ENCODE data around the gene CA5B.
"Not testable (repeated sequence)": the region's sequence is repeated elsewhere in the genome, so short reads cannot be mapped to it uniquely, and the experiment has no call there.

Gene CA5B, protein sequence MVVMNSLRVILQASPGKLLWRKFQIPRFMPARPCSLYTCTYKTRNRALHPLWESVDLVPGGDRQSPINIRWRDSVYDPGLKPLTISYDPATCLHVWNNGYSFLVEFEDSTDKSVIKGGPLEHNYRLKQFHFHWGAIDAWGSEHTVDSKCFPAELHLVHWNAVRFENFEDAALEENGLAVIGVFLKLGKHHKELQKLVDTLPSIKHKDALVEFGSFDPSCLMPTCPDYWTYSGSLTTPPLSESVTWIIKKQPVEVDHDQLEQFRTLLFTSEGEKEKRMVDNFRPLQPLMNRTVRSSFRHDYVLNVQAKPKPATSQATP

DNA sequence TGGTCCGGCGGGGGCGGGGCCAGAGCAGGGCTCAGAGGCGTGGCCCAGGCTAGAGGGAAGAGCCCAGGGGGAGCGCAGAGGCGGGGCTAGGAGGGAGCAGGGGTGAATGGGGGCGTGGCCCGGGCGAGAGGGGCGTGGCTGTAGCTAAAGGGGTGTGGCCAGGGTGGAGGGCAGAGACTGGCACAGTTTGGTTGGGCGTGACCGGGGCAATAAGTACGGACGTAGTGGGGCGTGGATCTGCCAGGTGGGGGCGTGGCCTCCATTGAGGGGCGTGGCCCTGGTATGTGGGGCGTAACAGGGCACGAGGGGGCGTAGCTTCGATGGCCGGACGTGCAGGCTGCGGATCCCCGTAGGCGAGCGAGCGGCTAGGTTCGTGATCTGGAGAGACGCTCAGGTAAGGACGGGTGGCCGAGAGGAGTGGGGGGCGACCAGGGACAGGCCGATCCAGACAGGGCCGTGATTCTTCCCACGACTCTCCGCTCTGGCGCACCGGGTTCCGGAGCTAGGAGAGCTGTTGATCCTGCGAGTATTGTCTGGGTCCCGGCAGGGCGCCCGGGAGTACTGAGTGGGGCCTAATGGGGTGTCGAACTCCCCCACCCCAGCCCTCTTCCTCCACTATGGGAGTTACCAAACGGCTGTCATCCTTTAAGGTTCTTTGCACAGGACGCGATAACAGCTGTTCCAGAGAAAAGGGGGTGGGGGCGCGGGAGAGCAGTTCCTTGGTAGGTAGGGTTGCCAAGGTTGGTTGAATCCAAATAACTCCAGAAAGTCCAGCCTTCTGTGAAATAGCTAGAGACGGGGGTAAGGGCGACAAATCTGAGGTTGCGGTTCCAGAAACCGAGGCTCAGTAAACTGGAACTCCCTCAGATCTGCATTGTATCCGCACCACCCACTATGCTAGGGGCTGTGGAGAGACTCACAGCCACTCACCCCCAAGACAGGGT is at the start of gene CA5B:
Gene CA5B (plus strand): TSS at position 312 of the 944 bp plus-strand sequence. CDS start 11,754 bp downstream, outside the sequence.
- DNase-seq, result peak; percentile 84
- H3K27ac ChIP-seq, result no peak within 1 kb of the TSS
- H3K36me3 ChIP-seq (replicated peaks), result no peaks in the 10 kb centered on the region
- in situ Hi-C loops (cut with HindIII; ENCODE audit: low pct_ligation_motif_present, low sequenced_read_pairs), result no loop called here
- no peaks in the 10 kb centered on the region for H3K27me3 ChIP-seq (replicated peaks)
- peak within 1 kb of the TSS; percentile 62 for H3K4me3 ChIP-seq (ENCODE audit: low read depth, low read length)
- TF ChIP-seq, protein P1, sequence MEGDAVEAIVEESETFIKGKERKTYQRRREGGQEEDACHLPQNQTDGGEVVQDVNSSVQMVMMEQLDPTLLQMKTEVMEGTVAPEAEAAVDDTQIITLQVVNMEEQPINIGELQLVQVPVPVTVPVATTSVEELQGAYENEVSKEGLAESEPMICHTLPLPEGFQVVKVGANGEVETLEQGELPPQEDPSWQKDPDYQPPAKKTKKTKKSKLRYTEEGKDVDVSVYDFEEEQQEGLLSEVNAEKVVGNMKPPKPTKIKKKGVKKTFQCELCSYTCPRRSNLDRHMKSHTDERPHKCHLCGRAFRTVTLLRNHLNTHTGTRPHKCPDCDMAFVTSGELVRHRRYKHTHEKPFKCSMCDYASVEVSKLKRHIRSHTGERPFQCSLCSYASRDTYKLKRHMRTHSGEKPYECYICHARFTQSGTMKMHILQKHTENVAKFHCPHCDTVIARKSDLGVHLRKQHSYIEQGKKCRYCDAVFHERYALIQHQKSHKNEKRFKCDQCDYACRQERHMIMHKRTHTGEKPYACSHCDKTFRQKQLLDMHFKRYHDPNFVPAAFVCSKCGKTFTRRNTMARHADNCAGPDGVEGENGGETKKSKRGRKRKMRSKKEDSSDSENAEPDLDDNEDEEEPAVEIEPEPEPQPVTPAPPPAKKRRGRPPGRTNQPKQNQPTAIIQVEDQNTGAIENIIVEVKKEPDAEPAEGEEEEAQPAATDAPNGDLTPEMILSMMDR (IDR thresholded peaks at IDR 0.05; ENCODE audit: low read depth, low read length, missing control alignments), result no peak

DNA sequence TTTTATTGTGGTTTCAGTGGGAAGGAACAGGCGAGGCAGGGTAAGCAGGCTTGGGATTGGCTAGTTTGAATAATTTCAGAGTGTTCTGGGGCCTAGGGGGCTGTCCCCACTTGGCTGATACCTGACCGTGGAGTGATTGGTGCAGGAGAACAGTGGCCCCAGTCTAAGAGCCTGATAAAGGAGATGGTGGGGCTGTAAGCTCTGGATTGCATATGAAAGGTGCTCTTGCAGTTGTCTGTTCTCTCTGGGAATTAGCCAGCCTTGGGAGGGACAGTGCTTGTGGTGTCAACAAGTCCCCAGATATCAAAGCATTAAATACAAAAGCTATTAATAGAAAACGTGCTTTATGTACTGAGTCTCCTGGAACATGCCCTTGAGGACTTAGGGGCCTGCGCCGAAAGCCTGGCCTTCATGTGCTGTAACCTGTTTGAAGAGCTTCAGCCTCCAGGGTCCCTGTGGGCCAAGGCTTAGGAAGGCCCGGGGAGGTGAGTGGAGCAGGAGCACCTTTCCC is 43.1 kb upstream of the CA5B start:
- Histone ChIP-seq H3K36me3 (replicated peaks) (peaks cover 7% of the 10 kb centered on the region), H3K27me3 (replicated peaks) (no peaks in the 10 kb centered on the region), H3K4me3 (ENCODE audit: low read depth, low read length) (no peak overlapping the region), H3K27ac (no peak overlapping the region)
- DNase-seq, result no peak
- TF ChIP-seq, protein P1 (IDR thresholded peaks at IDR 0.05; ENCODE audit: low read depth, low read length, missing control alignments), result no peak
- in situ Hi-C loops (cut with HindIII; ENCODE audit: low pct_ligation_motif_present, low sequenced_read_pairs), result no loop called here

DNA sequence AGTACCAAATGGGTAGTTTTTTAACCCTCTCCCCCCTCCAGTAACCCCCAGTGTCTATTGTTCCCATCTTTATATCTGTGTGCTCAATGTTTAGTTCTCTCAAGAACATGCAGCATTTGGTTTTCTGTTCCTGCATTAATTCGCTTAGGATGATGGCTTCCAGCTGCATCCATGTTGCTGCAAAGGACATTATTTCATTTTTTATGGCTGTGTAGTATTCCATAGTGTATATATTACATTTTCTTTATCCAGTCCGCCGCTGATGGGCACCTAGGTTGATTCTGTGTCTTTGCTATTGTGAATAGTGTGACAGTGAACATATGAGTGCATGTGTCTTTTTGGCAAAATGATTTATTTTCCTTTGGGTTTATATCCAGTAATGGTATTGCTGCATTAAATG is 41.6 kb upstream of the CA5B start:
- in situ Hi-C loops (cut with HindIII; ENCODE audit: low pct_ligation_motif_present, low sequenced_read_pairs), result no loop called here
- TF ChIP-seq, protein P1 (IDR thresholded peaks at IDR 0.05; ENCODE audit: low read depth, low read length, missing control alignments), result no peak
- H3K36me3 ChIP-seq (replicated peaks), result peaks cover 7% of the 10 kb centered on the region

DNA sequence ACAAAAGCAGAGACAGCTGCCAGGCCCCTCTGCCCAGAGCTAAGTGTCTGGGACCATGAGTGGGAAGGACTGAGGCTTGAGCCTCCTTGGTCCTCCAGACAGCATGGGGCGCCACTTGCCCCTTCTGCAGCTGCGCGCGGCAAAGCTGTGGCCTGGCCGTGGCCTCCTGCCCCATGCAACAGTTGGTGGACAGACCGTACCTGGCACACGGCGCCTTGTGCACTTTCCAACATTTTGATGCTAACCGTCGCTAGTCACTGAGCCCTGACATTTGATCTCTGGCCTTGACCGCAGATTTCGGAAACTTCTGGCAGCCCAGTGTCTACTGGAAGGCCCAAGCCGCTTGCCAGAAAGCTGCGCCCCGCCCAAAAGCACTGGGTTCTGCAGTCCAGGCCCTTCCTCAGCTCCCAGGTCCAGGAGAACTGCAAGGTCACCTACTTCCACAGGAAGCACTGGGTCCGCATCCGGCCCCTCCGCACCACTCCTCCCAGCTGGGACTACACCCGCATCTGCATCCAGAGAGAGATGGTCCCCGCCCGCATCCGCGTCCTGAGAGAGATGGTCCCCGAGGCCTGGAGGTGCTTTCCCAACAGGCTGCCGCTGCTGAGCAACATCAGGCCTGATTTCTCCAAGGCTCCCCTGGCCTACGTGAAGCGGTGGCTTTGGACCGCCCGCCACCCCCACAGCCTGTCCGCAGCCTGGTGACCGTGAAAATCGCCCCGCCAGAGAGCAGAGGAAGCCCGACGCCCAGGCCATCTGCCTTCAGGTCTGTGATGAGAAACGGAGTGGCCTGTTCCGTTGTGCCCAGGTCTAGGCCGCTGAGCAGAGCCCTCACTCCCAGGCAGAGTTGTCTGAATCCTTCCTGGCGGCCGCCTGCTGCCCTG is 35.3 kb upstream of the CA5B start:
- H3K27me3 ChIP-seq (replicated peaks), result no peaks in the 10 kb centered on the region
- H3K4me3 ChIP-seq (ENCODE audit: low read depth, low read length), result no peak overlapping the region
- in situ Hi-C loops (cut with HindIII; ENCODE audit: low pct_ligation_motif_present, low sequenced_read_pairs), result no loop called here
- TF ChIP-seq, protein P1 (IDR thresholded peaks at IDR 0.05; ENCODE audit: low read depth, low read length, missing control alignments), result no peak
- H3K27ac ChIP-seq, result no peak overlapping the region
- H3K36me3 ChIP-seq (replicated peaks), result no peaks in the 10 kb centered on the region
- no peak for DNase-seq

More for the DNA sequence above, 41.6 kb upstream of the CA5B start:
- Histone ChIP-seq H3K27ac (no peak overlapping the region), H3K27me3 (replicated peaks) (no peaks in the 10 kb centered on the region), H3K4me3 (ENCODE audit: low read depth, low read length) (no peak overlapping the region)
- DNase-seq, result no peak

DNA sequence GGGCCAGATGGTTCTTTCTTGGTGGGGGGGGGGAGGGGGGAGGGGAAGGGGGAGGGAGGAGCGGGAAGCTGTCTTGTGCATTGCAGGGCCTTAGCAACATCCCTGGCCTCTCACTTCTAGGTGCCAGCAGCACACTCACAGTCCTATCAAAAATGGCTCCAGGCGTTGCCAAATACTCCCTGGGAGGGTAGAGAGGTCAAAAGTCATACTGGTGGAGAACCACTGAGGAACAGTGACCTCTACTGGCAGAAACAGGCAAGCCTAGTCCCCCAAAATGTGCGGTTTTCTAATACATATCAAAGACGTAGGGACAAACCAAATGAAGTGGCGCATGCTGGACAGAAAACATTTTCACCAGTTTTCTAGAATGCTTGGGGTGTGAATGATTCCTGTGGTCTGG is 34.3 kb upstream of the CA5B start:
- DNase-seq; H3K27ac ChIP-seq; H3K4me3 ChIP-seq (ENCODE audit: low read depth, low read length); H3K27me3 ChIP-seq (replicated peaks); in situ Hi-C loops (cut with HindIII; ENCODE audit: low pct_ligation_motif_present, low sequenced_read_pairs); H3K36me3 ChIP-seq (replicated peaks): not testable (repeated sequence)

DNA sequence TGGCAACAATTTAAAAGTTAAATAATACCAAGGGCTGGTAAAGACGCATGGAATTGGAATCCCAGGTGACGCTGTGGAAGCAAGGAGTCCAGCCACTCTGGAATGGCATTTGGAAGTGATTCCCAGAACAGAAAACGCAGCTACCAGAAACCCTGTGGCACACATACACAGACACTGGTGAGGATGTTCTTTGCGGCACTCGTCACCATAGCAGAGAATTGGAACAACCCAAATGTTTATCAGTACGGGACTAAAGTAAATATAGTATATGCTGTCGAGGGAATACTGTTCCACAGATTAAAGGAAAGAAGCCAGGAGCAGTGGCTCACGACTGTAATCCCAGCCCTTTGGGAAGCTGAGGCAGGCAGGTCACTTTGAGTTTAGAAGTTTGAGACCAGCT is 33.8 kb upstream of the CA5B start:
- in situ Hi-C loops (cut with HindIII; ENCODE audit: low pct_ligation_motif_present, low sequenced_read_pairs); H3K27ac ChIP-seq: not testable (repeated sequence)

More for the DNA sequence above, 33.8 kb upstream of the CA5B start:
- H3K36me3 ChIP-seq (replicated peaks); H3K4me3 ChIP-seq (ENCODE audit: low read depth, low read length); DNase-seq; H3K27me3 ChIP-seq (replicated peaks): not testable (repeated sequence)

Data from brain microvascular endothelial cell (primary cell).